GM12891 (cell line): ENCODE results near the gene PRSS21.

ENCODE experiments used
- DNase-seq: peaks from one replicate; pipeline ENCODE4 v3.0.0; 2011; ENCODE audit warnings: low spot score; ENCODE audit not compliant: insufficient read length
- FAIRE-seq: peaks from 2 replicates; lab custom pipeline; 2011; peaks lifted over from hg19 to GRCh38; lab: Jason Lieb, UNC
- PAX5 ChIP-seq: IDR thresholded peaks from 2 replicates; pipeline ENCODE4 v1.6.1; 2011; ENCODE audit warnings: low read length, moderate library complexity, mild to moderate bottlenecking; ENCODE audit not compliant: insufficient read depth, severe bottlenecking
- POLR2A ChIP-seq: IDR thresholded peaks from 2 replicates; pipeline ENCODE4 v1.6.1; 2011; ENCODE audit warnings: low read depth, low read length, control low read depth
- POLR2AphosphoS5 ChIP-seq: IDR thresholded peaks from 2 replicates; pipeline ENCODE4 v1.6.1; 2011; ENCODE audit warnings: low read depth, low read length, control low read depth
- POU2F2 ChIP-seq: IDR thresholded peaks from 2 replicates; pipeline ENCODE4 v1.6.1; 2011; ENCODE audit warnings: low read depth, mild to moderate bottlenecking, control low read depth, low read length, moderate library complexity
- SPI1 ChIP-seq: IDR thresholded peaks from 2 replicates; pipeline ENCODE4 v1.6.1; 2011; ENCODE audit warnings: low read depth, low read length, control low read depth
- TAF1 ChIP-seq: IDR thresholded peaks from 2 replicates; pipeline ENCODE4 v1.6.1; 2011; ENCODE audit warnings: low read depth, low read length, control low read depth

Gene PRSS21

GRCh38 chr16:2774161-2774891 is 42.7 kb upstream of the PRSS21 start:
- FAIRE-seq (no peak), DNase-seq (no peak)
- TF ChIP-seq TAF1 (no peak), SPI1 (no peak), PAX5 (no peak), POU2F2 (no peak), POLR2A (no peak), POLR2AphosphoS5 (no peak)

- DNase-seq (no peak), FAIRE-seq (no peak)
- TF ChIP-seq SPI1, result no peak
- no peak for TF ChIP-seq POU2F2
- TF ChIP-seq TAF1, result no peak
- no peak for TF ChIP-seq PAX5
- TF ChIP-seq POLR2A, result no peak
- TF ChIP-seq POLR2AphosphoS5, result no peak
These were observed 41.8 kb upstream of the PRSS21 start for GRCh38 chr16:2775131-2775716.

- DNase-seq (no peak), FAIRE-seq (no peak)
- TF ChIP-seq POU2F2 (no peak), POLR2AphosphoS5 (no peak), POLR2A (no peak), SPI1 (no peak), PAX5 (no peak), TAF1 (no peak)
These were observed 41.1 kb upstream of the PRSS21 start for GRCh38 chr16:2775765-2776499.

GRCh38 chr16:2776500-2777139 is 40.4 kb upstream of the PRSS21 start:
- TF ChIP-seq SPI1 (no peak), TAF1 (no peak), POLR2A (no peak), PAX5 (no peak), POU2F2 (no peak), POLR2AphosphoS5 (no peak)
- DNase-seq, result no peak
- peak; percentile 43 for FAIRE-seq

GRCh38 chr16:2777231-2777902 is 39.7 kb upstream of the PRSS21 start, which contains the start of gene ELOB:
ELOB (minus strand) TSS chr16:2777280; CDS start chr16:2777239, 41 bp downstream.
- TF ChIP-seq TAF1 (peak; percentile 88), POLR2A (peak; percentile 67; the same call in 1 of the 2 replicates), POU2F2 (no peak)
- FAIRE-seq (peak; percentile 96), DNase-seq (peak; percentile 98)

- peak; percentile 38; the same call in 1 of the 2 replicates for TF ChIP-seq POLR2A
- TF ChIP-seq TAF1, result no peak
- peak; percentile 84 for TF ChIP-seq POLR2AphosphoS5
- TF ChIP-seq PAX5, result no peak
- no peak; the same call in 1 of the 2 replicates for TF ChIP-seq POU2F2
- peak; percentile 71 for FAIRE-seq
These were observed 39.0 kb upstream of the PRSS21 start for GRCh38 chr16:2777903-2778629.

GRCh38 chr16:2778630-2778958 is 38.4 kb upstream of the PRSS21 start:
- no peak for FAIRE-seq
- TF ChIP-seq PAX5 (no peak), POLR2AphosphoS5 (no peak), TAF1 (no peak), POLR2A (no peak), POU2F2 (no peak), SPI1 (no peak)
- DNase-seq, result no peak

More at GRCh38 chr16:2777903-2778629, 39.0 kb upstream of the PRSS21 start:
- DNase-seq, result no peak

- TF ChIP-seq POLR2A (peak; percentile 22; the same call in 1 of the 2 replicates), POLR2AphosphoS5 (peak; percentile 67), POU2F2 (no peak), PAX5 (no peak)
- FAIRE-seq, result no peak
- no peak for DNase-seq
These were observed 37.7 kb upstream of the PRSS21 start for GRCh38 chr16:2779151-2779920.
